Esophagus squamous epithelium (tissue), 4 donors: ENCODE data around the gene IFI6.
"Not testable (repeated sequence)": the region's sequence is repeated elsewhere in the genome, so short reads cannot be mapped to it uniquely, and the experiment has no call there.

Experiments used
- CTCF ChIP-seq, 6 experiments: fragments of 450-650 bp in 4 of 6; fragments of 200-600 bp in 2 of 6; sonication (generic) in 2 of 6; IDR thresholded peaks; one replicate each; pipeline ENCODE4 v1.5.1; 2016 to 2019; ENCODE audit warnings: antibody characterized with exemption in 6 of 6, mild to moderate bottlenecking in 4 of 6, moderate library complexity in 4 of 6
- POLR2A ChIP-seq, 4 donors: fragments of 450-650 bp; IDR thresholded peaks; one replicate each; pipeline ENCODE4 v1.6.1; 2017; ENCODE audit warnings: antibody characterized with exemption in 4 of 4, mild to moderate bottlenecking in 4 of 4, moderate library complexity in 3 of 4

DNA sequence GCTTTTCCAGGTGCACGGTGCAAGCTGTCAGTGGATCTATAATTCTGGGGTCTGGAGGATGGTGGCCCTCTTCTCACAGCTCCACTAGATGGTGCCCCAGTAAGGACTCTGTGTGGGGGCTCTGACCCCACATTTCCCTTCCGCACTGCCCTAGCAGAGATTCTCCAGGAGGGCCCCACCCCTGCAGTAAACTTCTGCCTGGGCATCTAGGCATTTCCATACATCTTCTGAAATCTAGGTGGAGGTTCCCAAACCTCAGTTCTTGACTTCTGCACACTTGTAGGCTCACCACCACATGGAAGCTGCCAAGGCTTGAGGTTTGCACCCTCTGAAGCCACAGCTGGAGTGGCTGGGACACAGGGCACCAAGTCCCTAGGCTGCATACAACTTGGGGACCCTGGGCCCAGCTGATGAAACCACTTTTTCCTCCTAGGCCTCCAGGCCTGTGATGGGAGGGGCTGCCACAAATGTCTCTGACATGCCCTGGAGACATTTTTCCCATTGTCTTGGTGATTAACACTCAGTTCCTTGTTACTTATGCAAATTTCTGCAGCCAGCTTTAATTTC lies 8.3 kb upstream of the IFI6 start:
- TF ChIP-seq CTCF, POLR2A (IDR thresholded peaks at IDR 0.05): not testable (repeated sequence)
